Measurements from ENCODE around the gene PIK3AP1. TPM values are rescaled to one million over a fixed set of nuclear protein-coding genes. Genes with fewer than 3 reads are reported as not detected.
A peak's percentile ranks its signal among the peaks of the same experiment; 100 is the strongest.

The PIK3AP1 gene
- total and polyA plus RNA-seq, 2 of the 4 experiments (the other 2 are of a cell fraction): under 0.01 to 0.14 TPM

- ChIA-PET POLR2A (ENCODE audit: unreplicated experiment) (no interaction called here), CTCF (interaction anchor here (0.9 kb wide), 1 partner anchor 42 kb away, joined by 4 read pairs; no protein-coding TSS in a partner anchor)
- H2BK15ac ChIP-seq (ENCODE audit: low read depth, low read length): peak overlapping the region; percentile 11; the same call in 1 of the 3 replicates
- no peak overlapping the region for H3K18ac ChIP-seq (ENCODE audit: low read depth, low read length)
- no peak overlapping the region for H4K8ac ChIP-seq (ENCODE audit: low read depth in 2 of 2, low read length in 2 of 2)
- H4K5ac ChIP-seq (ENCODE audit: low read depth, low read length): no peak overlapping the region
- no peak overlapping the region for H3K4me2 ChIP-seq (ENCODE audit: low read depth, low read length)
- in situ Hi-C loops (cut with MboI; ENCODE audit: low sequenced_read_pairs) (no loop called here), dilution Hi-C loops (cut with HindIII; ENCODE audit: low sequenced_read_pairs, unreplicated experiment) (no loop called here), intact Hi-C loops (cut with micrococcal nuclease) (no loop called here)
- H3K27me3 ChIP-seq (ENCODE audit: control insufficient read depth, insufficient read depth, low read length): no peaks in the 10 kb centered on the region
- H3K56ac ChIP-seq (ENCODE audit: extremely low read depth, insufficient read depth, low read length): no peak overlapping the region
- H3K4ac ChIP-seq (ENCODE audit: low read depth, low read length): peak overlapping the region; percentile 71
- peak overlapping the region; percentile 48; the same call in 1 of the 2 replicates for H2BK20ac ChIP-seq (ENCODE audit: low read depth, low read length)
- H3K27ac ChIP-seq (ENCODE audit: insufficient read depth, low read length): no peak overlapping the region
- no peak overlapping the region for H3K9ac ChIP-seq (ENCODE audit: low read depth, low read length)
- H3K9me1 ChIP-seq (ENCODE audit: insufficient read depth, low read length): peaks cover 17% of the 10 kb centered on the region
- no peaks in the 10 kb centered on the region for H3K9me3 ChIP-seq (ENCODE audit: control insufficient read depth, insufficient read depth, low read length)
- H4K20me1 ChIP-seq (ENCODE audit: insufficient read depth, low read length): no peaks in the 10 kb centered on the region
- WGBS, 2 experiments (ENCODE audit: extremely low coverage in 2 of 2, insufficient read length in 1 of 2): no CpG with 5 or more reads among the region's 3 CpGs
- H2AK5ac ChIP-seq (ENCODE audit: low read depth, low read length): peak overlapping the region; percentile 68
- peak overlapping the region; percentile 12; the same call in 1 of the 2 replicates for H4K91ac ChIP-seq (ENCODE audit: insufficient read depth, low read depth, low read length)
- H3K36me3 ChIP-seq (ENCODE audit: control insufficient read depth, insufficient read depth, low read length): no peaks in the 10 kb centered on the region
- no TSS peak for BruUV-seq (replicated peaks)
- H3K23ac ChIP-seq (ENCODE audit: low read depth, low read length): peak overlapping the region; percentile 32
- H2AK9ac ChIP-seq (replicated peaks; ENCODE audit: low read depth, low read length, poor library complexity): no peak overlapping the region
- no peak overlapping the region for H2BK5ac ChIP-seq (ENCODE audit: low read depth, low read length, poor library complexity, severe bottlenecking)
- 0 out of 2 replicates have a peak, but pooled peaks have one; percentile 7 for TF ChIP-seq CEBPB (IDR thresholded peaks at IDR 0.05; ENCODE audit: low read depth, low read length)
- TF ChIP-seq RAD21 (IDR thresholded peaks at IDR 0.05; ENCODE audit: low read length): no peak
- no peak for TF ChIP-seq ELK1 (IDR thresholded peaks at IDR 0.05; ENCODE audit: borderline replicate concordance, low read depth, low read length)
- no peaks in the 10 kb centered on the region for H3K79me1 ChIP-seq (ENCODE audit: low read depth in 1 of 2, low read length in 2 of 2)
- H2BK120ac ChIP-seq (ENCODE audit: low read depth, low read length): peak overlapping the region; percentile 55
- peaks cover 4% of the 10 kb centered on the region; the same call in 1 of the 2 replicates for H3K4me1 ChIP-seq (ENCODE audit: control insufficient read depth, insufficient read depth, low read length)
- H3K14ac ChIP-seq (replicated peaks; ENCODE audit: low read depth, low read length): peak overlapping the region; percentile 74
- H2AFZ ChIP-seq (replicated peaks; ENCODE audit: low read length, poor library complexity): peak overlapping the region; percentile 13
- no peak for DNase-seq
- H3K4me3 ChIP-seq (ENCODE audit: insufficient read depth, low read depth, low read length): no peak overlapping the region
- ATAC-seq (ENCODE audit: low read depth): no peak
Measured at GRCh38 chr10:96685306-96685705, 35.0 kb downstream of the PIK3AP1 start.
